ENCODE measurements around the gene STRN4.
"Not testable (repeated sequence)": the region's sequence is repeated elsewhere in the genome, so short reads cannot be mapped to it uniquely, and the experiment has no call there.

The STRN4 gene

DNA sequence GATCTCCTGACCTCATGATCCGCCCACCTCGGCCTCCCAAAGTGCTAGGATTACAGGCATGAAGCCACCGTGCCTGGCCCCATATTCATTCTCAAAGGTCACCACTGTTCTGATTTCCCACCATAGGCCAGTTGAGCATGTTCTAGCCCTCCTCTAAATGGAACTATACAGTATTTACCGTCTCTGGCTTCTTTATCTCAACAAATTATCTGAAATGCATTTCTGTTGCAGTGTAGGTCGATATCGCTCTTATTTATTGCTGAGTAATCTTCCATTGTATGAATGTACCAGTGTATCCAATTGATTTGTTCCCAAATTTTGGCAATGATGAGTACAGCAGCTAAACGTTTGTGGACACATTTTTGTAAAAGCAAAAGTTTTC lies 26.8 kb upstream of the STRN4 start:
- no peak for DNase-seq (ENCODE audit: low spot score)
- peak overlapping the region; percentile 41 for H3K27ac ChIP-seq
- TF ChIP-seq, protein P1, sequence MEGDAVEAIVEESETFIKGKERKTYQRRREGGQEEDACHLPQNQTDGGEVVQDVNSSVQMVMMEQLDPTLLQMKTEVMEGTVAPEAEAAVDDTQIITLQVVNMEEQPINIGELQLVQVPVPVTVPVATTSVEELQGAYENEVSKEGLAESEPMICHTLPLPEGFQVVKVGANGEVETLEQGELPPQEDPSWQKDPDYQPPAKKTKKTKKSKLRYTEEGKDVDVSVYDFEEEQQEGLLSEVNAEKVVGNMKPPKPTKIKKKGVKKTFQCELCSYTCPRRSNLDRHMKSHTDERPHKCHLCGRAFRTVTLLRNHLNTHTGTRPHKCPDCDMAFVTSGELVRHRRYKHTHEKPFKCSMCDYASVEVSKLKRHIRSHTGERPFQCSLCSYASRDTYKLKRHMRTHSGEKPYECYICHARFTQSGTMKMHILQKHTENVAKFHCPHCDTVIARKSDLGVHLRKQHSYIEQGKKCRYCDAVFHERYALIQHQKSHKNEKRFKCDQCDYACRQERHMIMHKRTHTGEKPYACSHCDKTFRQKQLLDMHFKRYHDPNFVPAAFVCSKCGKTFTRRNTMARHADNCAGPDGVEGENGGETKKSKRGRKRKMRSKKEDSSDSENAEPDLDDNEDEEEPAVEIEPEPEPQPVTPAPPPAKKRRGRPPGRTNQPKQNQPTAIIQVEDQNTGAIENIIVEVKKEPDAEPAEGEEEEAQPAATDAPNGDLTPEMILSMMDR (conservative IDR thresholded peaks at IDR 0.05; ENCODE audit: low read depth), result no peak
- ChIA-PET CTCF (interaction anchor here (0.6 kb wide), 2 partner anchors 43 to 69 kb away, joined by 3 to 4 read pairs; no protein-coding TSS in a partner anchor), POLR2A (ENCODE audit: low non-redundant PET) (no interaction called here)

GRCh38 chr19:46772170-46773017 lies 26.1 kb upstream of the STRN4 start:
- ChIA-PET CTCF (interaction anchor here (0.6 kb wide), 2 partner anchors 43 to 68 kb away, joined by 3 to 4 read pairs; no protein-coding TSS in a partner anchor), POLR2A (ENCODE audit: low non-redundant PET) (no interaction called here)
- peak overlapping the region; percentile 41 for H3K27ac ChIP-seq
- TF ChIP-seq, protein P1 (conservative IDR thresholded peaks at IDR 0.05; ENCODE audit: low read depth), result no peak
- no peak for DNase-seq (ENCODE audit: low spot score)

- CTCF ChIA-PET, result interaction anchor here (0.6 kb wide), 1 partner anchor 19 kb away, joined by 3 read pairs; no protein-coding TSS in a partner anchor
- H3K27ac ChIP-seq, result peak overlapping the region; percentile 46
- POLR2A ChIA-PET (ENCODE audit: low non-redundant PET); DNase-seq (ENCODE audit: low spot score): not testable (repeated sequence)
Observed at GRCh38 chr19:46768746-46769145, 22.5 kb upstream of the STRN4 start.

GRCh38 chr19:46766569-46767317 lies 20.5 kb upstream of the STRN4 start:
- CTCF ChIA-PET, result interaction anchor here (0.6 to 1.8 kb wide), 6 partner anchors 9 to 74 kb away, joined by 3 to 7 read pairs (median 4); no protein-coding TSS in a partner anchor
- H3K27ac ChIP-seq, result peak overlapping the region; percentile 38
- DNase-seq (ENCODE audit: low spot score), result no peak
- TF ChIP-seq, protein P1 (conservative IDR thresholded peaks at IDR 0.05; ENCODE audit: low read depth), result peak; percentile 68
- POLR2A ChIA-PET (ENCODE audit: low non-redundant PET), result interaction anchor here (0.5 kb wide), 1 partner anchor 8 kb away, joined by 8 read pairs; no protein-coding TSS in a partner anchor

DNA sequence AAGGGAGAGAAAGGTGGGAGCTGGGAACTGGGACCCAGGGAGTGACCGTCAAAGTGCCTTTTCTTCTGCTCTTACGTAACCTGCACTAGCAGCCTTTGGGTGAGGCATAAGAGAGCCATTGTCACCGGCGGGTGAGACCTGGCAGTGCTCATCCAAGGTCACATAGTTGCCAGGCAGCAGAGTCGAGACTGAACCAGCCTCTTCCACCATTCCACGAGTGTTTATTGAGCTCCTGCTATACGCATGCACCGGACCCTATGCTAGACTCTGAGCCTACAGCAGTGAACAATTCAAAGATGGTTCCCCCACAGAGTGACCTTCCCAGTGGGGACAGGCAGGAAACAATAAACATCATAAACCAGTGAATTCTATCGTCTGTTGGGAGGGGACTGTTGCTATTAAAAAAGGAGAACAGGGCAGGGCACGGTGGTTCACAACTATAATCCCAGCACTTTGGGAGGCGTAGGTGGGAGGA lies 18.6 kb upstream of the STRN4 start:
- DNase-seq (ENCODE audit: low spot score), result no peak
- TF ChIP-seq, protein P1 (conservative IDR thresholded peaks at IDR 0.05; ENCODE audit: low read depth), result no peak
- ChIA-PET POLR2A (ENCODE audit: low non-redundant PET) (interaction anchor here (0.6 kb wide), 1 partner anchor 65 kb away, joined by 4 read pairs; no protein-coding TSS in a partner anchor), CTCF (interaction anchor here (0.6 kb wide), 1 partner anchor 85 kb away, joined by 3 read pairs; the partner anchor contains the start of gene AP2S1)
- H3K27ac ChIP-seq, result peak overlapping the region; percentile 98

DNA sequence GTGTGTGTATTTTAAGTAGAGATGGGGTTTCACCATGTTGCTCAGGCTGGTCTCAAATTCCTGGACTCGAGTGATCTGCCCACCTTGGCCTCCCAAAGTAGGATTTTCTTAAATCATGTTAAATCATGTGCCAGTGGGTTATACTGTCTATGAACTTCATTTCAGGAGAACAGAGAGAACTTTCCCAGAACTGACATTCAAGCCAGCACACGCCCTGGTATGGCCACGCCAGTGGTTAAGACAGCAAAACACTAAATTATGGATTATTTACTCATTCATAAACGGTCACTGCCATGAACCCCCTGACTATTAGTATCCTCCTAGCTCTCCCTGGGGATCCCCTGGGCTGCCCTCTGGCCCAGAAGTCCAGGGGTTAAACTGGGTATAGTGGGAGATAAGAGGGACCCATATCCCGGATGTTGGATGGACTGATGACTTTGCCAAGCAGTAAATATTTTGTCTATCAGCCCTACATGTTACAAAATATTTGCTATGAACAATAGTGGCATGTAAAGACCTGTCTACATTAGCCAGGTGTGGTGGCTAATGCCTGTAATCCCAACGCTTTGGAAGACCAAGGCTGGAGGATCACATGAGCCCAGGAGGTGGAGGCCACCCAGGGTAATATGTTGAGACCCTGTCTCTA lies 16.1 kb upstream of the STRN4 start:
- peak; percentile 83 for DNase-seq (ENCODE audit: low spot score)
- ChIA-PET POLR2A (ENCODE audit: low non-redundant PET) (no interaction called here), CTCF (interaction anchor here (0.7 kb wide), 1 partner anchor 8 kb away, joined by 3 read pairs; no protein-coding TSS in a partner anchor)
- peak overlapping the region; percentile 98 for H3K27ac ChIP-seq
- TF ChIP-seq, protein P1 (conservative IDR thresholded peaks at IDR 0.05; ENCODE audit: low read depth), result no peak
